IMR-90 (cell line): ENCODE data around the gene SLC47A2. TPM values are rescaled to one million over a fixed set of nuclear protein-coding genes. Genes with fewer than 3 reads are reported as not detected.

Experiments used
- ATAC-seq: fragments of 200-7000 bp; cut with Tn5 transposase; 2 replicates; pipeline ENCODE4 v1.9.1; 2020; ENCODE audit warnings: low read depth, mild to moderate bottlenecking, moderate library complexity
- BruUV-seq: library from RNA; stranded (reverse); fragments of 400-500 nt; replicated peaks from 2 replicates; lab custom pipeline; 2021; lab: Mats Ljungman, UMichigan
- CTCF ChIA-PET: fragments of 300-600 bp; formaldehyde crosslinking; extraction: SDS; loops from one replicate; lab custom pipeline; 2021; ENCODE audit warnings: antibody characterized with exemption; lab: Yijun Ruan, JAX
- POLR2A ChIA-PET: fragments of 300-600 bp; sonication (Branson Sonifier 250); formaldehyde crosslinking; loops from one replicate; lab custom pipeline; 2022; ENCODE audit warnings: antibody characterized with exemption; ENCODE audit not compliant: unreplicated experiment; lab: Charles Lee
- DNase-seq: peaks from one replicate; pipeline ENCODE4 v3.0.0; 2013
- H2AFZ ChIP-seq: replicated peaks from 2 replicates; pipeline ENCODE3; 2013; ENCODE audit warnings: low read length, mild to moderate bottlenecking; ENCODE audit not compliant: poor library complexity
- H2AK5ac ChIP-seq: 2 replicates; pipeline ENCODE4 v1.6.1; 2013; ENCODE audit warnings: low read depth, low read length, inconsistent platforms
- H2AK9ac ChIP-seq: replicated peaks from 2 replicates; pipeline ENCODE3; 2013; ENCODE audit warnings: mild to moderate bottlenecking, low read depth, low read length, moderate library complexity; ENCODE audit not compliant: poor library complexity
- H2BK120ac ChIP-seq: 2 replicates; pipeline ENCODE4 v1.6.1; 2013; ENCODE audit warnings: low read depth, low read length, inconsistent platforms
- H2BK15ac ChIP-seq: 3 replicates; pipeline ENCODE4 v1.6.1; 2013; ENCODE audit warnings: low read depth, low read length, inconsistent platforms
- H2BK20ac ChIP-seq: 2 replicates; pipeline ENCODE4 v1.6.1; 2013; ENCODE audit warnings: low read depth, mild to moderate bottlenecking, inconsistent platforms, low read length, moderate library complexity
- H2BK5ac ChIP-seq: 2 replicates; pipeline ENCODE4 v1.6.1; 2013; ENCODE audit warnings: mild to moderate bottlenecking, low read depth, low read length, inconsistent platforms; ENCODE audit not compliant: poor library complexity, severe bottlenecking
- H3K14ac ChIP-seq: replicated peaks from 2 replicates; pipeline ENCODE4 v1.6.1; 2013; ENCODE audit warnings: low read depth, low read length, inconsistent platforms
- H3K18ac ChIP-seq: 2 replicates; pipeline ENCODE4 v1.6.1; 2013; ENCODE audit warnings: low read depth, low read length, control low read depth
- H3K23ac ChIP-seq: 2 replicates; pipeline ENCODE4 v1.6.1; 2013; ENCODE audit warnings: low read depth, low read length, inconsistent platforms
- H3K27ac ChIP-seq: 2 replicates; pipeline ENCODE4 v1.5.1; 2013; ENCODE audit warnings: mild to moderate bottlenecking, control low read depth, low read length; ENCODE audit not compliant: insufficient read depth
- H3K27me3 ChIP-seq: 2 replicates; pipeline ENCODE4 v1.6.1; 2013; ENCODE audit warnings: low read length; ENCODE audit not compliant: control insufficient read depth, insufficient read depth
- H3K36me3 ChIP-seq: 2 replicates; pipeline ENCODE4 v1.6.1; 2013; ENCODE audit warnings: low read length, mixed read lengths; ENCODE audit not compliant: control insufficient read depth, insufficient read depth
- H3K4ac ChIP-seq: 2 replicates; pipeline ENCODE4 v1.6.1; 2013; ENCODE audit warnings: low read depth, low read length, inconsistent platforms
- H3K4me1 ChIP-seq: 2 replicates; pipeline ENCODE4 v1.6.1; 2013; ENCODE audit warnings: low read length, mixed read lengths; ENCODE audit not compliant: control insufficient read depth, insufficient read depth
- H3K4me2 ChIP-seq: 2 replicates; pipeline ENCODE4 v1.6.1; 2013; ENCODE audit warnings: low read depth, mild to moderate bottlenecking, control low read depth, low read length, moderate library complexity
- H3K4me3 ChIP-seq: 2 replicates; pipeline ENCODE4 v1.5.1; 2013; ENCODE audit warnings: low read depth, mild to moderate bottlenecking, control low read depth, low read length, moderate library complexity; ENCODE audit not compliant: insufficient read depth
- H3K56ac ChIP-seq: 2 replicates; pipeline ENCODE4 v1.6.1; 2013; ENCODE audit warnings: low read length, inconsistent platforms; ENCODE audit not compliant: insufficient read depth; ENCODE audit errors: extremely low read depth
- H3K79me1 ChIP-seq, 2 experiments: 2 replicates each; pipeline ENCODE4 v1.6.1; 2013; ENCODE audit warnings: low read length in 2 of 2, inconsistent platforms in 1 of 2, low read depth in 1 of 2
- H3K9ac ChIP-seq: 2 replicates; pipeline ENCODE4 v1.6.1; 2013; ENCODE audit warnings: low read depth, low read length, control low read depth
- H3K9me1 ChIP-seq: 2 replicates; pipeline ENCODE4 v1.6.1; 2013; ENCODE audit warnings: low read length, inconsistent platforms; ENCODE audit not compliant: insufficient read depth
- H3K9me3 ChIP-seq: 2 replicates; pipeline ENCODE4 v1.6.1; 2013; ENCODE audit warnings: low read length; ENCODE audit not compliant: control insufficient read depth, insufficient read depth
- H4K20me1 ChIP-seq: 2 replicates; pipeline ENCODE4 v1.6.1; 2013; ENCODE audit warnings: low read length, inconsistent platforms; ENCODE audit not compliant: insufficient read depth
- H4K5ac ChIP-seq: 2 replicates; pipeline ENCODE4 v1.6.1; 2013; ENCODE audit warnings: mild to moderate bottlenecking, low read depth, low read length, control low read depth
- H4K8ac ChIP-seq, 2 experiments: 2 replicates each; pipeline ENCODE4 v1.6.1; 2013; ENCODE audit warnings: low read depth in 2 of 2, low read length in 2 of 2, control low read depth in 1 of 2, inconsistent platforms in 1 of 2
- H4K91ac ChIP-seq: 2 replicates; pipeline ENCODE4 v1.6.1; 2013; ENCODE audit warnings: low read depth, low read length, inconsistent platforms; ENCODE audit not compliant: insufficient read depth
- NFE2L2 ChIP-seq: fragments of 150-350 bp; IDR thresholded peaks from 2 replicates; pipeline ENCODE4 v1.6.1; 2016; ENCODE audit warnings: low read depth, mild to moderate bottlenecking, low read length
- RFX5 ChIP-seq: IDR thresholded peaks from 2 replicates; pipeline ENCODE4 v1.8.0; 2012; ENCODE audit warnings: low read depth, mild to moderate bottlenecking, low read length, moderate library complexity
- WGBS, 2 experiments: methylation state at CpG; one replicate each; pipeline versions ENCODE4 v1.1.5 to v1.1.7; 2013; ENCODE audit warnings: missing lambda C conversion rate in 2 of 2; ENCODE audit not compliant: insufficient read length in 1 of 2; ENCODE audit errors: extremely low coverage in 2 of 2; 5-methylcytosine and 5-hydroxymethylcytosine counted together
- dilution Hi-C: fragments of 300-500 bp; cut with HindIII; formaldehyde crosslinking; loops from one replicate; pipeline ENCODE4 v1.14.3; 2018; ENCODE audit warnings: low sequenced_read_pairs; ENCODE audit not compliant: unreplicated experiment
- in situ Hi-C: fragments of 300-500 bp; cut with MboI; formaldehyde crosslinking; loops from 3 replicates; pipeline ENCODE4 v1.14.3; 2019; ENCODE audit warnings: low sequenced_read_pairs, inconsistent platforms, mixed read lengths
- intact Hi-C: fragments of 100-400 bp; cut with micrococcal nuclease; formaldehyde crosslinking; loops from 2 replicates; pipeline ENCODE4 v1.10.0; 2022
- polyA plus RNA-seq, 3 experiments: library from polyadenylated mRNA; depleted of rRNA; stranded (reverse); fragments of >200 nt; gene quantifications; 2 replicates each; pipeline ENCODE4 v1.2.3, GENCODE V29; 2012; ENCODE audit warnings: low replicate concordance in 1 of 3
- total RNA-seq: library from RNA; depleted of rRNA; stranded (reverse); fragments of >200 nt; gene quantifications from 2 replicates; pipeline ENCODE4 v1.2.3, GENCODE V29; 2012
- TF ChIP-seq, protein P1 (sequence below): conservative IDR thresholded peaks from 2 replicates; pipeline ENCODE4 v1.5.1; 2012; ENCODE audit warnings: mild to moderate bottlenecking, low read depth, low read length, improper control_type of control experiment

The SLC47A2 gene
- total and polyA plus RNA-seq, 2 of the 4 experiments (the other 2 are of a cell fraction), result not detected

DNA sequence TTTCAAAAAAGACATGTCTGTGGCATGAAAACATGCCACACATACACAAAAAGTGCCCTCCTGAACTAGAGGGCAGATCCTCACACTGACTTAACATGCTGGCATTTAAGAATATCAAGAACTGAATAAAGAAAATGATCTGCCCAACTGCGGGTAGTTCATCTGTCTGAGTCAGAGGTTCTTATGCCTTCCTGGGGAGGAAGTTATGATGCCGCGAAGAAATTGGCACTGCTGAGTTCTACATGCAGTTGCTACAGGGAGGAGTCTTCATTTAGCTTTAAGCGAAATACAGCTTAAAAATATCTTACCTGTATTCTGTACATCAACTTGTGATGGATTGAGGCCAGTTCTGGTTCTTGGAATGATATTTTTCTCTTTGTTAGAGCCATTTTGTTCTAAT lies 61.5 kb downstream of the SLC47A2 start:
- no peak overlapping the region for H3K4me2 ChIP-seq
- H2BK15ac ChIP-seq, result no peak overlapping the region
- H3K9me1 ChIP-seq, result no peaks in the 10 kb centered on the region
- POLR2A ChIA-PET, result no interaction called here
- no peak overlapping the region for H3K56ac ChIP-seq
- no peak overlapping the region for H3K9ac ChIP-seq
- H2AK9ac ChIP-seq, result no peak overlapping the region
- no peak overlapping the region for H3K4ac ChIP-seq
- no peak overlapping the region for H2BK120ac ChIP-seq
- no peaks in the 10 kb centered on the region; the same call in 1 of the 2 replicates for H3K36me3 ChIP-seq
- no peak overlapping the region for H4K8ac ChIP-seq
- dilution Hi-C loops (no loop called here), in situ Hi-C loops (no loop called here), intact Hi-C loops (no loop called here)
- no peak overlapping the region for H3K4me3 ChIP-seq
- H4K5ac ChIP-seq, result no peak overlapping the region
- H3K4me1 ChIP-seq, result 0 out of 2 replicates have a peak, but pooled peaks cover 2% of the 10 kb centered on the region
- H4K20me1 ChIP-seq, result peaks cover 6% of the 10 kb centered on the region; the same call in 1 of the 2 replicates
- H2BK5ac ChIP-seq, result no peak overlapping the region
- no TSS peak for BruUV-seq
- H2AK5ac ChIP-seq, result no peak overlapping the region
- H3K79me1 ChIP-seq, result no peaks in the 10 kb centered on the region
- H3K14ac ChIP-seq, result no peak overlapping the region
- CTCF ChIA-PET, result no interaction called here
- no CpG with 5 or more reads among the region's 4 CpGs for WGBS, 2 experiments
- no peak overlapping the region for H2BK20ac ChIP-seq
- peaks cover 9% of the 10 kb centered on the region for H3K27me3 ChIP-seq
- TF ChIP-seq NFE2L2, result no peak
- TF ChIP-seq, protein P1, sequence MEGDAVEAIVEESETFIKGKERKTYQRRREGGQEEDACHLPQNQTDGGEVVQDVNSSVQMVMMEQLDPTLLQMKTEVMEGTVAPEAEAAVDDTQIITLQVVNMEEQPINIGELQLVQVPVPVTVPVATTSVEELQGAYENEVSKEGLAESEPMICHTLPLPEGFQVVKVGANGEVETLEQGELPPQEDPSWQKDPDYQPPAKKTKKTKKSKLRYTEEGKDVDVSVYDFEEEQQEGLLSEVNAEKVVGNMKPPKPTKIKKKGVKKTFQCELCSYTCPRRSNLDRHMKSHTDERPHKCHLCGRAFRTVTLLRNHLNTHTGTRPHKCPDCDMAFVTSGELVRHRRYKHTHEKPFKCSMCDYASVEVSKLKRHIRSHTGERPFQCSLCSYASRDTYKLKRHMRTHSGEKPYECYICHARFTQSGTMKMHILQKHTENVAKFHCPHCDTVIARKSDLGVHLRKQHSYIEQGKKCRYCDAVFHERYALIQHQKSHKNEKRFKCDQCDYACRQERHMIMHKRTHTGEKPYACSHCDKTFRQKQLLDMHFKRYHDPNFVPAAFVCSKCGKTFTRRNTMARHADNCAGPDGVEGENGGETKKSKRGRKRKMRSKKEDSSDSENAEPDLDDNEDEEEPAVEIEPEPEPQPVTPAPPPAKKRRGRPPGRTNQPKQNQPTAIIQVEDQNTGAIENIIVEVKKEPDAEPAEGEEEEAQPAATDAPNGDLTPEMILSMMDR, result no peak
- TF ChIP-seq RFX5, result no peak
- DNase-seq, result no peak
- H4K91ac ChIP-seq, result no peak overlapping the region
- no peak overlapping the region for H3K23ac ChIP-seq
- H3K9me3 ChIP-seq, result peaks cover 2% of the 10 kb centered on the region; the same call in 1 of the 2 replicates
- ATAC-seq, result no peak
- H2AFZ ChIP-seq, result no peak overlapping the region
- no peak overlapping the region for H3K18ac ChIP-seq
- H3K27ac ChIP-seq, result no peak overlapping the region
